ENCODE measurements around the gene ELOVL1. TPM values are rescaled to one million over a fixed set of nuclear protein-coding genes. Genes with fewer than 3 reads are reported as not detected.

ELOVL1 gene
- polyA plus RNA-seq, 1 experiment = 167 TPM

DNA sequence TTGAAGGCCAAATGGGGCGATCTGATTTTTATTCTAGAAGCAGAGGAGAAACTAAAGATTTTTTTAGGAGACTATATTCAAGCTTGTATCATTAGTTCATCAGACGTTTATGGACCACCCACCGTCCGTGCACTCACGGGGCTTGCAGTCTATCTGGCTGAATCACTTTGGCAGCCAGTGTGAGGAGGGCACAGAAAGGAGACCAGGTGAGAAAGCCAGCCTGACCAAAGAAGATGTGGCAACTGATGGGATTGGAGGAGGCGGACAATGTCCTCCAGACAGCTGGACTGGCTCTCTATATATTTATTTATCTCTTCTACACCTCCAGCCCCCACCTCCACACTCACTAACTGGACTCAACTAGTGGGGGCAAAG lies 822 bp upstream of the ELOVL1 start:
- H3K27me3 ChIP-seq (ENCODE audit: control insufficient read depth, insufficient read depth, low read length) = no peaks in the 10 kb centered on the region
- DNase-seq (ENCODE audit: low read depth, low spot score) = no peak
- peak overlapping the region; percentile 67 for H3K4me3 ChIP-seq (ENCODE audit: low read depth, low read length)
- H3K9me3 ChIP-seq (ENCODE audit: control insufficient read depth, insufficient read depth, low read length) = no peaks in the 10 kb centered on the region
- peak overlapping the region; percentile 77 for H3K27ac ChIP-seq (ENCODE audit: low read depth, low read length)
- TF ChIP-seq, protein P1, sequence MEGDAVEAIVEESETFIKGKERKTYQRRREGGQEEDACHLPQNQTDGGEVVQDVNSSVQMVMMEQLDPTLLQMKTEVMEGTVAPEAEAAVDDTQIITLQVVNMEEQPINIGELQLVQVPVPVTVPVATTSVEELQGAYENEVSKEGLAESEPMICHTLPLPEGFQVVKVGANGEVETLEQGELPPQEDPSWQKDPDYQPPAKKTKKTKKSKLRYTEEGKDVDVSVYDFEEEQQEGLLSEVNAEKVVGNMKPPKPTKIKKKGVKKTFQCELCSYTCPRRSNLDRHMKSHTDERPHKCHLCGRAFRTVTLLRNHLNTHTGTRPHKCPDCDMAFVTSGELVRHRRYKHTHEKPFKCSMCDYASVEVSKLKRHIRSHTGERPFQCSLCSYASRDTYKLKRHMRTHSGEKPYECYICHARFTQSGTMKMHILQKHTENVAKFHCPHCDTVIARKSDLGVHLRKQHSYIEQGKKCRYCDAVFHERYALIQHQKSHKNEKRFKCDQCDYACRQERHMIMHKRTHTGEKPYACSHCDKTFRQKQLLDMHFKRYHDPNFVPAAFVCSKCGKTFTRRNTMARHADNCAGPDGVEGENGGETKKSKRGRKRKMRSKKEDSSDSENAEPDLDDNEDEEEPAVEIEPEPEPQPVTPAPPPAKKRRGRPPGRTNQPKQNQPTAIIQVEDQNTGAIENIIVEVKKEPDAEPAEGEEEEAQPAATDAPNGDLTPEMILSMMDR (IDR thresholded peaks at IDR 0.05; ENCODE audit: low read depth, low read length) = no peak
- CTCF ChIA-PET = interaction anchor here (0.5 to 1.6 kb wide), 6 partner anchors 8 to 1301 kb away, joined by 3 to 4 read pairs (median 4); no protein-coding TSS in a partner anchor
- POLR2A ChIA-PET = interaction anchor here (0.9 to 2.6 kb wide), 2 partner anchors 11 to 14 kb away, joined by 3 to 25 read pairs; partner anchors contain the start of gene CDC20

DNA sequence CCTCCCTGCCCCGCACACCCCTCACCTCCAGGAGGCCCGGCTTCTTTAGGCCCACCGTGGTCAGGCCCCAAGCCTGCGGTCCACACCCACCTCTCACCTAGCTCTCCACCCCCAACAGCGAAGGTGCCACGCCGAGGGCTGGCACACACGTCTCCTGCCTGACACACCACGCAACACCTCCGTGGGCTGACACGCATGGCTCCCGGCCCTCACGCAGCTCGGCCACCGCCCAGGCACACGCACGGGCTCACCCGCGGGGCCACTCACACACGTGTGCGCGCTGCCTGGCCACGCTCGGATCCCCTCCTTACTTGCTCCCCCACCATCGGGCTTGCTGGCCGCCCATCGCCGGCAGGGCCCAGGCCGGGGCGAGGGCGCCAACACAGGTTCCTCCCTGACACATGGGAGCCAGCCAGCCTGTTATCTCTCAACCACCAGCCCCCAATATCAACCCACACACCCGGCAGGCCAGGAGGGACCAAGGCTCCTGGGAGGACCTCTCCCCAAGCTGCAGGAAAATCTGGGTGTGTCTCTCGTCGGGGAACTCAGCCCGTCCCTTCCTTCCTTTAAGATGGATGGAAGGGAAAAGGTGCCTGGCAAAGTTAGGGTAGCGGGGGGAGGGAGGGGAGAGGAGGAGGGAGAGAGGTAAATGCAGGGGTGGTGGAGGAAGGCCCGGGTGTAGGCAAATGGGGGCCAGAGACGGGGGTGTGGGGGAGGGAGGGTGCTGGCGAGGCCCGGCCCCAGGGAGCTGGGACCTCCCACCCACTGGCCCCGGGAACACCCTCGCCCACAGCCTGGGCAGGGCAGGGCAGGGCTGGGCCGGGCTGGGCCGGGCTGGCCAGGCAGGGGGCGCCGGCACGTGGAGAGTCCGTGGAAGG lies 546 bp downstream of the ELOVL1 start:
- TF ChIP-seq, protein P1 (IDR thresholded peaks at IDR 0.05; ENCODE audit: low read depth, low read length) = 0 out of 2 replicates have a peak, but pooled peaks have one; percentile 1
- ChIA-PET CTCF (interaction anchor here (0.6 to 1.6 kb wide), 6 partner anchors 10 to 1376 kb away, joined by 3 to 6 read pairs (median 4); no protein-coding TSS in a partner anchor), POLR2A (interaction anchor here (0.6 to 2.6 kb wide), 6 partner anchors 9 to 137 kb away, joined by 3 to 25 read pairs (median 4); partner anchors contain the start of gene CDC20)
- Histone ChIP-seq H3K27ac (ENCODE audit: low read depth, low read length) (peak overlapping the region; percentile 57), H3K4me3 (ENCODE audit: low read depth, low read length) (peak overlapping the region; percentile 78), H3K9me3 (ENCODE audit: control insufficient read depth, insufficient read depth, low read length) (peaks cover 4% of the 10 kb centered on the region; the same call in 1 of the 2 replicates), H3K27me3 (ENCODE audit: control insufficient read depth, insufficient read depth, low read length) (no peaks in the 10 kb centered on the region)
- DNase-seq (ENCODE audit: low read depth, low spot score) = no peak

DNA sequence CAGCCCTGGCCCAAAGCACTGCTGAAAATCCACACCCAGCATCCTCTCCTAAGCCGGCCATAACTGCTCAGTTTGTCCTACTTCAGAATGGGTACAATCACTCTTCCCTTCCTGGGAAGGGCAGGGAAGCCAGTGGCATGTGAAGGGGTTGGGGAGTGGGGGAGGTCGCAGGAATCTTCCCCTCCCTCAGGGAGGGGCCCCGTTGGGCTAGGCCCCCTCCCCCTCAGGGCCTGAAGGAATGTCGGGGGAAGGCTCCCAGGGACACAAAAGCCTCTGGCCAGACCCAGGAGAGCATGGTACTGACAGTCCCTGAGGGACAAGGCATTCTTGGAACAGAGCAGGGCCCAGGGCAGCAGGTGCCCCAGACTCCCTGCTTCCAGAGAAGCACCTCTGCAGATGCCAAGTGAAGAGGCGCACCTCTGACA lies 1.2 kb downstream of the ELOVL1 start:
- peak overlapping the region; percentile 57 for H3K27ac ChIP-seq (ENCODE audit: low read depth, low read length)
- no peak for DNase-seq (ENCODE audit: low read depth, low spot score)
- peak overlapping the region; percentile 78 for H3K4me3 ChIP-seq (ENCODE audit: low read depth, low read length)
- CTCF ChIA-PET = interaction anchor here (0.6 kb wide), 1 partner anchor 1377 kb away, joined by 3 read pairs; no protein-coding TSS in a partner anchor
- peaks cover 4% of the 10 kb centered on the region; the same call in 1 of the 2 replicates for H3K9me3 ChIP-seq (ENCODE audit: control insufficient read depth, insufficient read depth, low read length)
- H3K27me3 ChIP-seq (ENCODE audit: control insufficient read depth, insufficient read depth, low read length) = no peaks in the 10 kb centered on the region
- POLR2A ChIA-PET = interaction anchor here (0.6 to 2.6 kb wide), 3 partner anchors 9 to 136 kb away, joined by 3 to 25 read pairs (median 3); partner anchors contain the start of gene CDC20
- TF ChIP-seq, protein P1 (IDR thresholded peaks at IDR 0.05; ENCODE audit: low read depth, low read length) = no peak

DNA sequence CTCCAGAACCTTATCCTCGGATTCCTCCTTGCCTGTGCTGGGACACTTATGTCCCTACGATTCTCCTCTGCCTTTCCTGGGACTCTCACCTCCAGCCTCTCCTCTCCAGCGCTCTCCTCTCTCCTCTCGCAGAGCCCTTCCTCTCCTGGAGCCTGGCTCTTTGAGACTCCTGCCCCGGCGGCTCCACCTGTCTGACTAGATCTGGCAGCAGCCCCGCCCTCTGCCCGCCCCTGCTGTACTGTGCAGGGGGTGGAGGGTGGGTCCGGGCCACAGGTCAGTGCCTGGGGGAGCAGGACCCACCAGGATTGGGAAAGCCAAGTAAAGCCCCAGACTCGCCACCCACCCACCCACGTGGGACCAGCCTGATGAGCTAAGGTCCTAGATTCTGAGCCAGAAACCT lies 1.6 kb downstream of the ELOVL1 start:
- ChIA-PET POLR2A (interaction anchor here (0.6 kb wide), 1 partner anchor 136 kb away, joined by 3 read pairs; no protein-coding TSS in a partner anchor), CTCF (interaction anchor here (0.6 kb wide), 1 partner anchor 1377 kb away, joined by 3 read pairs; no protein-coding TSS in a partner anchor)
- Histone ChIP-seq H3K27me3 (ENCODE audit: control insufficient read depth, insufficient read depth, low read length) (no peaks in the 10 kb centered on the region), H3K4me3 (ENCODE audit: low read depth, low read length) (peak overlapping the region; percentile 78), H3K27ac (ENCODE audit: low read depth, low read length) (no peak overlapping the region), H3K9me3 (ENCODE audit: control insufficient read depth, insufficient read depth, low read length) (peaks cover 4% of the 10 kb centered on the region; the same call in 1 of the 2 replicates)
- no peak for DNase-seq (ENCODE audit: low read depth, low spot score)
- TF ChIP-seq, protein P1 (IDR thresholded peaks at IDR 0.05; ENCODE audit: low read depth, low read length) = no peak

Data from AG04450 (cell line).